HG03135 (cell line): Measurements from ENCODE around the gene NDST1.

Source experiments
- ATAC-seq: cut with Tn5 transposase; IDR thresholded peaks from one replicate; pipeline ENCODE4 v1.9.1; 2021; ENCODE audit warnings: mild to moderate bottlenecking, moderate library complexity; ENCODE audit not compliant: unreplicated experiment

The NDST1 gene

DNA sequence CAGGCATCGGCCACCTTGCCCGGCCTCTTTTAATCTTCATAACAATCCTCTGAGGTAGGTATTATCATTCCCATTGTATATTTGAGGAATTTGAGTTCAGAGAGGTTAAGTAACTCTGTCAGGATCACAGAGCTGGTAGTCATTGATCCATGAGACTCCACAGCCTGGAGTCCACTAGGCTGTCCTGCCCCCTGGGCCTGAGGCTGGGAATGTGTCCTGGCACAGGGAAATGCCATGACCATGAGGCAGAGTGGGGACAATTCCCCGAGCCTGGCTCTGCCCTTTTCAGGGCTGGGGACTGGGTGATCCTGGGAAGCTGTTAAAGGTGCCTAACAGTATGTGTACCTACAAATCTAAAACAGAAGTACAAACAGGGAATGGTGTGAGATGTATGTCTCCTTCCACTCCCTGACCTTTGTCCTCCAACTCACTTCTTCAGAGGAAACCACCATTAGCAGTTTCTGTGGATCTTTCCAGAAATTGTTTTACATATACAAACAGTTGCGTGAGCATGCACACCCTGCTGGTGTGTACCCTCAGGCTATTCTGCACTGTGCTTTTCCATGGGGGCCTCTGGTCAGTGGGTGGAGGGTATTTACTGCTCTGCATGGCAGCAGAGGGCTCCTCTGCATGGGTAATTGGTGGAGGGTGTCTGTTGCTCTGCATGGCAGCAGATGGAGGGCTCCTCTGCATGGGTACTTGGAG is 53.8 kb downstream of the NDST1 start:
- ATAC-seq: no peak

DNA sequence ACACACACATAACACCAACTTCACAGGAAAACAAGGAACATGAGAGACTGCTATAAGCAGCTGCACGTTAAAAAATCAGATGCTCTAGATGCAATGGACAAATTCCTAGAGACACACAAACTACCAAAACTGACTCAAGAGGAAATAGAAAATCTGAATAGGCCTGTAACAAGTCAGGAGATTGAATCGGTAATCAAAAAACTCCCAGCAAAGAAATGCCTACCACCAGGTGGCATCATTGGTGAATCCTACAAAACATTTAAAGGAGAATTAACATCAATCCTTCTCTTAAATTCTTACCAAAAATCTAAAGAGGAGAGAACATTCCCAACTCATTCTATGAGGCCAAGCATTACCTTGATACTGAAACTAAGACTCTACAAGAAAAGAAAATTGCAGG is 54.9 kb downstream of the NDST1 start:
- no peak for ATAC-seq

DNA sequence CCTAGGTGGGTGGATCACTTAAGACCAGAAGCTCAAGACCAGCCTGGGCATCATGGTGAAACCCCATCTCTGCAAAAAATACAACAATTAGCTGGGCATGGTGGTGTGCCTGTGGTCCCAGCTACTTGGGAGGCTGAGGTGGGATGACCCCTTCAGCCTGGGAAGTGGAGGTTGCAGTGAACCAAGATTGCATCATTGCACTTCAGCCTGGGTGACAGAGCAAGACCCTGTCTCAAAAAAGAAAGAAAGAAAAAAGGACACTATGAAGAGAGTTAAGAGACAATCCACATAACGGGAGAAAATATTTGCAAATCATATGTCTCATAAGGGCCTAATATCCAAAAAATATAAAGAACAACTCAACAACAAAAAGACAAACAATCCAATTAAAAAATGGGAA is 57.9 kb downstream of the NDST1 start:
- ATAC-seq: no peak

DNA sequence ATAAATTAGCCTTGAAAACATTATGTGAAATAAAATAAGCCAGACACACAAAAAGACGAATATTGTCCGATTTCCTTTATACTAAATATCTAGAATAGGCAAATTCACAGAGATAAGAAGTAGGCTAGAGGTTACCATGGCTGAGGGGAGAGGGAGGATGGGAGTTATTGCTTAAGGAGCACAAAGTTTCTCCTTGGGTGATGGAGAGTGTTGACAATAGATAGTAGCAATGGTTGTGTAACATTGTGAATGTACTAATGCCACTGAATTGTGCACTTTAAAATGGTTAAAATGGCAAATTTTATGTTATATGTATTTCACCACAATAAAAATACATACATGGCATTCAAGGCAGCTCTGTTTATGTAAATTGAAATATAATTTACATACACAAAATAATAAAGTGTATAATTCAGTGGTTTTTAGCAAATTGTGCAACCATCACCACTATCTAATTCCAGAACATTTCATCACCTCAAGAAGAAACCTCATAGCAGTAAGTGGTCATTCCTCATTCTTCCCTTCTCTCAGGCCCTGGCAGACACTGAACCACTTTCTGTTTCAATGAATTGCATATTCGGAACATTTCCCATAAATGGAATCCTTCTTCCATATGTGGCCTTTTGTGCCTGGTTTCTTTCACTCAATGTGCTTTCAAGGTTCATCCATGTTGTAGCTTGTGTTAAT is 59.2 kb downstream of the NDST1 start:
- ATAC-seq: no peak

DNA sequence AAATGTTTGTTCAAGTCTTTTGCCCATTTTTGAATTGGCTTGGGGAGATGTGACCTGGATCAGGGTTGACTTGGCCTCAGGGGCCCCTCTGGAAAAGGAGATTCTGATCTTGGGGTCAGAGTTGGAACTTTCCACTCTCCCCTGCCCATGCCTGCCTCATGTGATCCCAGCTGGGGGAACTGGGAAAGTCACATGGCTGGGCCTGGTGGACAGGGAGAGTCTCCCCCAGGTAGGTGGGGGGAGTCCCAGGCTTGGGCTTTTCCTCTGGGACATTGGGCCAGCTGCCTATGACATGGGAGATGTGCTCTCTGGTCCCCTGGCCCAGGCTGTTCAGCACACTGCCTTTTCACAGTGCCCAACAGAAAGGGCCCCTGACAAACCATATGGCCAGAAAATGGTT is 60.7 kb downstream of the NDST1 start:
- ATAC-seq: no peak

DNA sequence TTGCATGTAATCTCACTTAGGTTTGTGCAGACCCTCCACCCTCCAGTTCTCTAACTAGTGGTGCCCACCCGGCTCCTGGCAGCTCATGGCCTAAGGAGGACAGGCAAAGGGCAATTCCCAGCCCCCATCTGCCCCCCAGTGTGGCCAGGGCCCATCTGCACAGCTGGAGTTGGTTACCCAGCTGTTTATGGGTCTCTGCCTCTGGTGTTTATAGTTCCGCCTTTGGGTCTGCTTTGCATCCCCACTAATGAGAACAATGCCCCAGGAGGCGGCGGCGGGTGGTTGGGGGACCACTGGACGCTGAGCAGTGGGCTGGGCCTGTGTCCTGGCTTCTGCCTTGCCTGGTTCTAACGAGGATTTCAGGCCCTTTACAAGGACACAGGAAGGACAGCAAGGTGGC is 62.4 kb downstream of the NDST1 start:
- ATAC-seq: no peak

DNA sequence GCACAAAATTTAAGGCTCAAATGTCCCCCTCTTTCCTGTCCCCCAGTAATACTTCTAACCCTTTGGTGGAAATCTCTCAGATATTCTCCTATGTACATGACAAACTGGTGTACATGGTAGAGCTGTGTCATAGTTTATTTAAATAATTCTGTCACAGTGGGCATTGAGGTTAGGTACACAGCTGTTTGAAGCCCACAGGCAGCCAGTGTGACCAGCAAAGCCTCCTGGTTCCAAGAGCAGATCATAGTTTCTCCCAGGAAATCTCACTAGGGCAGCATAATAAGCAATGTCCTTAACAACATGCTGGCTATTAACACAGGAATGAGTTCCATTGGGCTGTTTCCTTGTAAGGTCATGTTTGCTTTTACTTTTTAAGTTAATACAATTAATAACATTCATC is 63.9 kb downstream of the NDST1 start:
- no peak for ATAC-seq

DNA sequence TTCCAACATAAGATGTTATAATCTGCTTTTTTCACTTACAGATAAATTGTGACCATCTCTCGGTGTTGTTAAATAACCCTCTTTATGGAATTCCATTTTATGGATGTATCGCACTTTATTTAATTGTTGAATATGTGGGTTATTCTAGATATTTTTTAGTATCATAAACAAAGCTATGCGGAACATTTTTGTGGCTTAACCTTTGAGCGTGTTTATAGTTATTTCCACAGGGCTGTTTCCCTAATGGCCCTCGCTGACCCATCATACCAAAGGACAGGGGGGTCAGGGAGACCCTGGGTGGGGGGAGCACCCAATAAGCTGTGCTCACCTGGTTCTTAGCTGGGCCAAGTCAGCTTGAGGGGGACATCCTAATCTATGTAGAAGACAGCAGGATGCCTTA is 65.3 kb downstream of the NDST1 start:
- no peak for ATAC-seq

DNA sequence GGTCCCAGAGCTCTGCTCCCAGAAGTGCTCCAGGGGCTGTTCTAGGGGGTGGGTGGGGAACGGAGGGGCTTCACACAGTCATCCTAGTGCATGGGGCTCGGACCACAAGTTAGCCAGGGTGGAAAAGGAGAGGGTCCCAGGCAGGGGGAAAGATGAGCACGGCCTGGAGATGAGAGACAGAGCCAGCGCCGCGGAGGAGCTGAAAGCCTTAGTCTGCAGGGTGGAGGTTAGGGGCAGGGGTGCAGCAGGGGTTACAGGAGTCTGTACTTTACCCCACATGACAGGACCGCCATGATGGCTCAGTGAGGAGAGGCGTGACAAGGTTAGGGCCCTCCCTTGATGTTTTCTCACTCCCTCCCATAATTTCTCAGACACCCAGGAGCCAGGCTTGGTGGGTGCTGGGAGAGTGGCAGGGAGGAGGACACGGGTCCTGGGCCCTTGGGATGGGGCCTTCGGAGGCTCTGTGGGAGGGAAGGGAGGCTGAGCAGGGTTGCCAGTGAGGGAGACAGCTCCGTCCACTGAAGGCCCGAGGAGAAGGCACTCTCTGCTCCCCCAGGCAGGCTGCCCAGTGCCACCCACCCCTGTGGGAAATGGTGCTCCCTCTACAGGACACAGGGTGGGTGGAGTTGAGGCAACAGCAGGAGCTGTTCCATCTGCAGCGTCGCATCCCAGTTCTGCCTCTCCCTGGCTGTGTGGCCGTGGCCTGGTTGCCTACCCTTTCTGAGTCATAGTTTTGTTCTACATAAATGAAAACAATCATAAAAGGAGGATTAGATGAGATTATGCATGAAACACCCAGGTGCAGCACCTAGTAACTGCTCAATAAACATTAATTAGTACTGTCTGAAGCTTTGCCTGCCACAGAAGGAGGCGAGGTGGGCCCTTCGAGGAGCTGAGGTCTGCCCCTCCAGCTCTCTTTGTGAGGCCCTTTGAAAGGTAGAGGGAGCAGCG is 66.2 kb downstream of the NDST1 start:
- no peak for ATAC-seq

DNA sequence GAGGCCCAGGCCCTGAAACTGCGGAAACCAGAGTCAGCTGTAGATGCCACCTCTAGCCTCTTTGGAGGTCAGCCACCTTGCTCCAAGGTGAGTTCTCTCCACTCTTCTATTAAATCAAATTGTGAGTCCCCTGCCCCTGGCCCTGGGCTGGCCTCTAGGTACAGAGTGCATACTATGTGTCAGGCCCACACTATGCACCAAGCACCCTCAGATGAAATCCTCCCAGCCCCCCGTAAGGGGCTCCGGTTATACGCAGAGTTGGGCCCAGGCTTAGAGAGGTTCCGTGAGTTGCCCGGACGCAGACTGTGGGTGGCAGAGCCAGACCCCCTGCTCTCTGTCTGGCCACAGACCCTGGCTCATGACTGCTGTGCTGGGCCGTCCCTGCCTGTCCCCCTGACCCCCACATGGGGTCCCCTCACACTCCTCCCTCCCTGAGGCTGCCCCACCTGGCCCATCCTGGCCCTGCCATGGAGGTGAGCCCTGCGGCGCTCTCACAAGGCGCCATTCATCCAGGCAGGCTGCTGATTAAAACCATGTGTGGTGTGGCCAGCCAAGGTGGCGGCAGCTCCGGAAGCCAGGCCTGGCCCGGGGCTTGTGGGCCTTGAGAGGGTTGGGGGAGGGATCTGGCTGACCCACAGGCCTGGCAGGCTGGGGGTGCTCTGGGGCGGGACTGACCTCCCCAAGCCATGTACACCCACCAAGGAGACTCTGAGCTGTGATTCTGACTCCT is 67.1 kb downstream of the NDST1 start:
- no peak for ATAC-seq

DNA sequence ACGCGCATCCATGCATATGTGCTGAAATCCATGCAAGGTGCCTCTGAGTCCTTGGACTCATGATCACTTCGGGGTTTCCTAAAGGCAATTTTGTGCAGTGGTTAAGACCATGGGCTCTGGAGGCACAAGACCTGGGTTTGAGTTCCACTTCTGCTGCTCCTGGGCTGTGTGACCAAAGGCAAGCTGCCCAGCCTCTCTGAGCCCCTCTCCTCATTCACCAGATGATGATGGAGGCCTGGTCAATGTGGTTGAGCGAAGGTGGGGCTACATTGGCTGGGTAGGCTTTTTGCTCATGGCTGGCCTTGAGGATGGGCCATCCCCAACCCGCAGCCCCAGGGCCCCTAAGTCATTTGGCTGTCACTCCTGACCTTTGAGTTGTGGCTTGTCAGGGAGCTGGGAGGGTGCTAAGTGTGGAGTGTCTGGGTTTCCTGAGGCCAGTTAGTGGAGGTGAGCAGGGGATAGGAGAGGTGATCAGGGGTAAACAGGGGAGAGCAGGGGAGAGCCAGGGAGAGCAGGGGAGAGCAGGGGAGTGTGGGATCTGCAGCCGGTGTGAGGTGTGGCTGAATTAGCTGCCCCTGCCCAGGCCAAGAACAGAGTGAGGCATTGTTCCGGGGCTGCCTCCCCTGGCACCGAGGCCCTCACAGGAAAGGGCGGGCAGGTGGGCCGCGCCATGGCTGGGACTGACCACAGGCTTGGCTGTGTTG is 68.0 kb downstream of the NDST1 start:
- no peak for ATAC-seq

DNA sequence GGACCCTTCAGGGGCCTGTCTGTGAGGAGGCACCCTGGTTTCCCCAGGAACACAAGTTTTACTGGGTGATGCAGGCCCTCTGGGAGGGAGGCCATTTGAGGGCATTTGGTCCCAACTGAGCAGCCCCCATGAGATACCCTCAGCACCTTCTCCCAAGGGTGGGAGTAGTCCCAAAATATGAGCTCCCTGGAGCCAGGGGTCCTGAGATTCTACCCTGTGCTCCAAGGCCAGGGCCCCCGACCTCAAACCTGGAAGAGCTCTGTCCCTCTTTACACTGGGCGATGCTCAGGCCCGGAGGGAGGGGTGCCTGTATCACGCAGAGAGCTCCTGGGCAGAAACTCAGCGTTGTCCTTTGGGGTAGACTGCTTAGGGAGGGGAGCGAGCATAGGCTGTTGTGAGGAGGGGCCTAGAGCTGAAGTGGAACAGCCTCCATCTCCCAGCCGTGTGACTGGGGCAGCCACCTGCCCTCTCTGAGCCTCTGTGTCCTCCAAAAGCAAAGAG is 68.6 kb downstream of the NDST1 start:
- ATAC-seq: no peak

DNA sequence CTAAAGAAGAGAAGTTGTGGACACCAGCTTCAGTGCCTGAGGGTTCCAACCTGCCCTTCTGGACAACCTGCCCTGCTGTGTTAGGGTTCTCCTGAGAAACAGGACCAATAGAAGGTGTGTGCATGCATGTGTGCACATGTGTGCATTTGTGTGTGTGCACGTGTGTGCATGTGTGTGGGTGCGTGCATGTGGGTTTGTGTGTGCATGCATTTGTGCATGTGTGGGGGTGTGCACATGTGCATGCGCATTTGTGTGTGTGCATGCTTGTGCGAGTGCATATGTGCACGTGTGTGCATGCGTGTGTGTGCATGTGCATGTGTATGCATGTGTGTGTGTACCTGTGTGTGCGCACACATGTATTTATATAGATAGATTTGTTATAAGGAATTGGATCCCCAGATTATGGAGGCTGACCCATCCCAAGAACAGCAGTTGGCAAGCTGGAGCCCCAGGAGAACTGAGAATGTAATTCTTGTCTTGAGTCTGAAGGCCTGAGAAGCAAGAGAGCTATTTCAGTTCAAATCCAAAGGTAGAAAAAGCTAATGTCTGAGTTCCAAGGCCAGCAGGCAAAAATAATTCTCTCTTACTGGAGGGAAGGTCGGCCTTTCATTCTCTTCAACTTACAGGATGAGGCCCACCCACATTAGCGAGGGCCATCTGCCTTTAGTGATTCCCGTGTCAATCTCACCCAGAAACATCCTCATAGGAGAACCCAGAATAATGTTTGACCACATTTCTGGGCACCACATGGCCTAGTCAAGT is 69.6 kb downstream of the NDST1 start:
- ATAC-seq: no peak

DNA sequence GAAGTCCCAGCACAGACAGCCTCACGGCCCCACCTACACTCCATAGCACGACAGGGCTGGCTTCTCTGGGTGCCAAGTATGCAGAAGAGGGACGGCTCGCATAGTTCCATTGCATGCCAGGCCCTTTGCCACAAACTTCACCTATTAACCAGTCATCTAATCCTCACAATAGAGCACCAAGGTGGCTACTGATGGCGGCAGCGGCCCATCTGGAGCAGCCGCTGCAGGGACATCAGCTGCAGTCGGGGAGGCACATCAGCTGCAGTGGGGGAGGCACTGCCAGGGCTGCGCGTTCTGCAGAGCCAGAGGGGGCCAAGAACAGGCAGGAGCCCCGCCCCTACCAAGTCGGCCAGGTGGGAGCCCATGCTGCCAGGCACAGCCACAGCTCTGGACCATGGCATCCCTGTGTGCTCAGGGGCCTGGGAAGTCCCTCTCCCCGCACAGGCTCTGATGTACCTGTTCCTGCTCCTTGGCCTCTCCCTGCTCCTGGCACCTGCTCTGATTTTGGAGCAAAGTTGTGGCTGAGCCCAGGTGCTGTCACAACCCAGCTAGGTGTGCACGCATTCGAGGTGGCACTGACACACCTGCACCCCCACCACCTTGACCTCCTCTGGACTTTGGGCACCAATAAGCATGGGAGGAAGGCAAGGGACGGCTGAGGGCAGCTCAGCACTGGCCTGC is 71.0 kb downstream of the NDST1 start:
- ATAC-seq: no peak

DNA sequence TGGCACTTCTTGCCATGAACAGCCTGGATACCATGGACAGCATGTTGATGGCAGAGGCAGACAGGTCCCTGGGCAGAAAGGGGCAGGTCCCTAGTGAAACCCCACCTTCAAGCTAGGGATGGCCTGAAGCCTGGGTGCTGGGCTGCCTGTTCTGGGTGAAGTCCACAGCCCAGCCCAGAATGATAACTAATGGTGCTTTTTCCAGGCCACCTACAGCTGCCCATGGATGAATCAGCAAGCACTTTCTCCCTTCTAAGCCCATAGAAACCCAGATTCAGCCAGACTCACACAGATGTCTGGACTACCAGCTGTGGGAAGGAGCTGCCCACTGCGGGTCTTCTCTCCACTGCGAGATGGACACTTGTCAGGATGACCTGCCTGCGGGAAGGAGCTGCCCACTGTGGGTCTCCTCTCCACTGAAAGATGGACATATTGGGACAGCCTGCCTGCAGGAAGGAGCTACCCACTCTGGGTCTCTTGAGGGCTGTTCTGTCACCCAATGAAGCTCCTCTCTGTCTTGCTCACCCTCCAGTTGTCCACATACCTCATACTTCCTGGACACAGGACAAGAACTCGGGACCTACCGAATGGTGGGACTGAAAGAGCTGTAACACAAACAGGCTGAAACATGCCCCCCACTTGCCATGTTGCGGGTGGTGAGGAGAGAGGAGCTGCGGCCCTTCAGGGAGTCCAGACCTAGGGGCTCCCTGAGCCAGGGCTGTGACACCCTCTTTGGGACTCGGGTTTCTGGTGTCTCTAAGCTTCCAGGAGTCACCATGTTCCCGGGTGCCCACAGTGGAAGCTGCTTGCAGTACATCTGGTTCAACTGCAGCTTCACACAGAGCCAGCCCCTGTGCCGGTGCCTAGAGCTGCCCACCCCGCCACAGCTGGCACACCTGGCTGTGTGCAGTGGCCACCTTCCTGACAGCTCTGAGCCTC is 71.8 kb downstream of the NDST1 start:
- ATAC-seq: no peak

DNA sequence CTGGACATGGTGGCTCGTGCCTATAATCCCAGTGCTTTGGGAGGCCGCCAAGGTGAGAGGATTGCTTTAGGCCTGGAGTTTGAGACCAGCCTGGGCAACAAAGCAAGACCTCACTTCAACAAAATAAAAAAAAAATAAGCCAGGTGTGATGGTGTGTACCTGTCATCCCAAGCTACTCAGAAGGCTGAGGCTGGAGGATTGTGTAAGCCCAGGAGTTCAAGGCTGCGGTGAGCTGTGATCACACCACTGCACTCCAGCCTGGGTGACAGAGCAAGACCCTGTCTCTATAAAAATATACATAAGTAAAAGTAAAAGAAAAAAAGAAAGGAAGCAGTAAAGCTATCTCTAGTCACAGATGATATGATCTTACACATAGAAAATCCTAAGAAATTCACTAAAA is 73.0 kb downstream of the NDST1 start:
- no peak for ATAC-seq

DNA sequence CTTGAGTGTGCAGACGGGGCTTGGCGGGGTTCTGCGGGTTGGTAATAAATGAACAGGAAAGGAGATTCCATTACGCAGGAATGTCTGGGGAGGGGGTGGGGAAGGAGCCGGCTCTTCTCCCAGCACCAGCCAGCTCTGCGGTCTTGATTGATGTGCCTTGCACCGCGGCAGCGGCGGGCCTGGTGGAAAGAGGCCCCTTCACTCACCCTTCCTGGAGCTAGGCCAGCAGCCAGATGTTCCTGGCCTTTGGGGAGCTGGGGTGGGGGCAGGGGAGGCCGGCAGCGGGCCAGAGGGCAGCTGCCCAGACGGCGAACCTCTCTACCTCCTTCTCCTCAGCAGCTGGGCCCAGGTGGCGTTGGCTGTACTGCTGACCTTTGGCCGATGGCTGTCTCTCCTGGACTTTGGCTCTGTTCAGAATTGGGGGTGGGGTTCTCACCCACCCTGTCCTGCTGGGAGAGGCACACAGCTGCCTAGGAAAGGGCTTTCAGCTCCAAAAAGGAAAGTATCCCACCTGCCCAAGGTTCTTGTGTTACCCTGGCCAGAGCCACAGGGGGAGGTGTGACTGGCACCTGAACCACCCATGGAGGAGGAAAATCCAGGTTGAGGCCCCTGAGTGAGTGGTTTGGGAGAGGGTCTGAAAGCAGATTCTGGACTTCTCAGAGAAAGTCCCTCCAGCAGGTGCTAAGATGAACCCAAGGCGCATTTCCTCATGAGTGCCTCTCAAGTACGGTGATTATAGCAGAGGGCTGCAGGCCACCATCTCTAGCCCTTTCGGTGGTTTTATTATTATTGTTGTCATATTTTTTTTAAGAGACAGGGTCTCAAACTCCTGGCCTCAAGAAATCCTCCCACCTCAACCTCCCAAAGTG is 74.5 kb downstream of the NDST1 start:
- no peak for ATAC-seq
